Testis (tissue), 2 donors: ENCODE measurements around the gene KCNQ5.

ENCODE experiments used
- CTCF ChIP-seq, 3 experiments: fragments of 450-650 bp in 2 of 3; fragments of 200-600 bp in 1 of 3; sonication (generic) in 1 of 3; IDR thresholded peaks; one replicate each; pipeline ENCODE4 v1.5.1; 2016 to 2019; ENCODE audit warnings: antibody characterized with exemption in 3 of 3, mild to moderate bottlenecking in 2 of 3, moderate library complexity in 1 of 3
- POLR2A ChIP-seq: fragments of 450-650 bp; IDR thresholded peaks from one replicate; pipeline ENCODE4 v1.6.1; 2017; ENCODE audit warnings: antibody characterized with exemption, mild to moderate bottlenecking, moderate library complexity

GRCh38 chr6:73074175-73074574 is 452.3 kb downstream of the KCNQ5 start:
- TF ChIP-seq CTCF (IDR thresholded peaks at IDR 0.05) = no peak
- no peak for TF ChIP-seq POLR2A
